Effector CD4-positive, alpha-beta T cell (primary cell): Measurements from ENCODE around the gene ATP8A1.

Experiments
- DNase-seq: peaks from one replicate; pipeline ENCODE4 v3.0.0-alpha.2; 2020

ATP8A1 gene

DNA sequence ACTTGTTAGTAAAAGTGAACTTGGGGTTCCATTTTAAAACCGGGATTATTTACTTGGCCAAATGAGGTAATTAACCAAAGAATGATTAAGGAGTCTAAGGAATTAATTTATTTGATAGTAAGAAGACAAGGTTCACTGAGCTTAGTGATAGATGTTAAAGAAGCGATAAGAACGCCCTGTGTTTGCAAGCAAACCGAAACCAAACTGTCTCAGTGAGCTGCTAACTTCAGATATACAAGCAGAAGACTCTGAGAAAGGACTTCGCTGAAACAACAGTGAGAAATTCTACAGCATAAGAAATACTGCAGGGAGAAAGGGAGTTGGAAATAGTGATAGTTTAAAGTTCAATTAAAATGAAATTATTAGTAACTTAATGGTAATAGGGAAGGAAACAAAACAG lies 297.2 kb downstream of the ATP8A1 start:
- no peak for DNase-seq
